GM19193 (cell line): Measurements from ENCODE around the gene ST8SIA6.

Source experiments
- POLR2A ChIP-seq: IDR thresholded peaks from 4 replicates; pipeline ENCODE4 v1.6.1; 2011; ENCODE audit not compliant: insufficient read depth, insufficient read length; ENCODE audit errors: extremely low read depth

Gene ST8SIA6

DNA sequence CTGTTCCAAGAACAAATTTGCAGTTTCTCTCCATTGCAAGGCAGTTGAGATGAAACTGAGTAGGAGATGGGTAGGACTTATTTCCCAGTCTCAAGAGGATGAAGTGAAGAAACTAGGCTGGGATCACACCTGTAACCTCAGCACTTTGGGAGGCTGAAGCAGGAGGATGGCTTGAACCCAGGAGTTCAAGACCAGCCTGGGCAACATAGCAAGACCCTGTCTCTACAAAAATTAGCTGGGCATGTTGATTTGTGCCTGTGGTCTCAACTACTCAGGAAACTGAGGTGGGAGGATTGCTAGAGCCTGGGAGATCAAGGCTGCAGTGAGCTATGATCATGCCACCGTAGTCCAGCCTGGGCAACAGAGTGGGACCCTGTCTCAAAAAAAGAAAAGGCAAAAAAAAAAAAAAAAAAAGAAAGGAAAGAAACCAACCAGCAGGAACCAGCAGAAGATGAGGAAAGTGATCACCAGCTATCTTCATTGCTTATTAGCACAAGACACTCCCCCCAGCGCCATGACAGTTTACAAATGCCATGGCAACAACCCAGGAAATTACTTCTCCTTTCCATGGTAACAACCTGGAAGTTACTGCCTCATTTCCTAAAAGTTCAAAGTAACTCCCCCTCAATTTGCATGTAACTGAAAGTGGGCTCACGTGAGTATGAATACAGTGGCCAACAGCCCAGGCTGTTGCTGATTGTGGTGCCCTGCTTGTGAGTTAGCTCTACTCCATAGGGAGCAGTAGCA is 18.3 kb upstream of the ST8SIA6 start:
- TF ChIP-seq POLR2A: no peak

- TF ChIP-seq POLR2A: no peak
These were observed 15.9 kb upstream of the ST8SIA6 start for GRCh38 chr10:17470246-17470645.

- TF ChIP-seq POLR2A: no peak
These were observed 11.1 kb upstream of the ST8SIA6 start for GRCh38 chr10:17465328-17466125.

DNA sequence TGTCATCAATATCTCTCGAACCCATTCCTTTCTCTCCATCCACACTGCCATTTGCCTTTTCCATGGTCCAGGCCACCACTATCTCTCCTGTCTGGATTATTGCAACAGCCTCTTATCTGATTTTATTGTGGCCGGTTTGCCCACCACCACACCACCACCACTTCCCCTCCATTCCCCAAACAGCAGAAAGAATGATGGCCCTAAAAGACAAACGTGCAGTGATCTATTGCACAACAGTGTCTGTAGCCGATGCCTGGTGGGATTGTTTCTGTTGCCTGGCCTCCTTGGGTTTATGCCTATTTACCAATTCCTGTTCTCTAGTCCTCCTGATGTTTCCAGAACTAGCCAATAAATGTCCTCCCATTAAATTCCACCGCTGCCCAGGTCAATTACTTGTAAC is 10.2 kb upstream of the ST8SIA6 start:
- TF ChIP-seq POLR2A: no peak

GRCh38 chr10:17460756-17461155 is 6.4 kb upstream of the ST8SIA6 start:
- TF ChIP-seq POLR2A: no peak

DNA sequence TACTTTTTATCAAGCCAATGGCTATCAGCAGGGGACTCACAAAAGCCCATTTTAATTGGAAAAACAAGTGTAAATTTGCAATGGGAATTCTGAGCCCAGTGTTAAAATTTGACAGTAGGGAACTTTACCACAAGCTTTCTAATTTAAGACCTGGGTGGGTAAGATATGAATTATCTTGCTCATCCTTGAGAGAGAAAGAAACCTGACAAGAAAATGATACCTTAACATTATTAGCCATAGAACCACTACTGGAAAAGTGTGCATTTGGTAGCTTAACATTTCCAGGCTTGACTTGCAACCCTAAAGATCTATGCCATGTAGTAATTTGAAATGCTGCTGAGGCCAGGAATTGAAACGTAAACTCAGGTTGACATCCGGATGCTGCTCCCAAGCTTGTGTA is 2.7 kb upstream of the ST8SIA6 start:
- no peak for TF ChIP-seq POLR2A

GRCh38 chr10:17456032-17456548 is 1.7 kb upstream of the ST8SIA6 start:
- TF ChIP-seq POLR2A: no peak

DNA sequence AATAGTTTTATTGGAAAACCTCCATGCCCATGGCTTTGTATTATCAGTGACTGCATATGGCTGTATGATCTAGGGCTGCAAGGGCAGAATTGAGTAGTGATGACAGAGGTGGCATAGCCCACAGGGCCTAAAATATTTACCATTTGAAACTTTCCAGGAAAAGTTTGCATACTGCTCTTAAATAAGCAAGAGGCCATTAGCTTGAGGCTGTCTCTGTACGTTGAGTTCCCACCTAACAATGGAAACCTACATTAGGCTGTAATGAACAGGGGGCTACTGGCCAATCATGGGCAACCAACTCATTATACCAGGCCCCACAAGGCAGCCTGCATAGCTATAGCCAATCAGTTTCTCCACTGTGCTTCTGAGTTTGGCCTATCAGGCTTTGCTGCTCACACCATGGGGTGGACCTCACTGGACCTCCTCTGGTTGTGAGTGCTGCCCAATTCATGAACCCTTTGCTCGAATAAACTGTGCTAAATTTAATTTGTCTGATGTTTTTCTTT is 673 bp upstream of the ST8SIA6 start:
- no peak for TF ChIP-seq POLR2A

- no peak for TF ChIP-seq POLR2A
These were observed 863 bp downstream of the ST8SIA6 start for GRCh38 chr10:17453373-17454091.

DNA sequence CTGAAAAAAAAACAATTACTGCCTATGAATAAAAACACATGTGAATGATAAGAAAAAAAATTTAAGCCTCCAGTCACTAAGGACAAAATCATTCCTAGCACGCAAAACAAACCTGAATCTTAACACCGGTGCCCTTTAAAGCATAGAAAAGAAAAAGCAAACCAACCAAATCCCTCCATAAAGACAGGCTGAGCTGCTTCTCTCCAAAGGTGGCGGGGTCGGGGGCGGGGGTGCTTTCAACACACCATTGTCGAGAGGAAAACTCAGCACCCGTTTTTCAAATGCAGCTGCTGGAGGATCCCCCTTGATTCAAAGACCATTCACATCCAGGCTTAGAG is 1.4 kb downstream of the ST8SIA6 start:
- TF ChIP-seq POLR2A: no peak

DNA sequence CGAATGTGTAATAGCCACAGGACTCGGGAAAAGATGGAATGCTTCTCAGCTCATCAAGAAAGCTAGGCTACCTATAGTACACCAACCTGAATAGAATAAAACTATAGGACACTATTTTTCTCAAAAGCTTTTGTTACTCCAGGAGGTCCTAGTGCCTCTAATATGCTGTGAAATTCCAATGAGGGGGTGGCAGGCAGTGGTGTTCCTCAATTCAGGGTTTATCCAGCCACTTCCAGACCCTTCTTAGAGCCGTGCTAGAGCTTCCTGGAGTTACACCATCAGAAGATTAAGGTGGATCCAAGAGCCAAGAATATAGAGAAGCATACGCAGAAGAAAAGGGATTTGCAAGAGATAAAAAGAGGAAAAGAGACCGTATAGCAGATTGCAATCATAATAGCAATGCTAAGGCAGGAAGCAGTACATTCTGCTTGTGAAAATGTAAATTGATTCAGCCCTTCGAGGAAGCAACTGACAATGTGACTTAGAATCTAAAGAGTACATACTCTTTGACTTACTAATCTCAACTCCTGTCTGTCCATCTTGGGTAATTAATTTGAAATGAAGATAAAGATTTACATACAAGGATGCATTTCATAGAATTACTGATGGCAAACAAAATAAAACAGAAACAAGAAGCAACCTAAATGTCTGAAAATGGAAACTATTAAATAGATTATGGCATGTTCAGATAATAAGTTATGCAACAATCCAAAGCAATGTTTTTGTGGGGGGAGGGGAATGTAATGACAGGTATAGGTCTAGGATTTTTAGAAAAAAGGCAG is 2.1 kb downstream of the ST8SIA6 start:
- TF ChIP-seq POLR2A: no peak

DNA sequence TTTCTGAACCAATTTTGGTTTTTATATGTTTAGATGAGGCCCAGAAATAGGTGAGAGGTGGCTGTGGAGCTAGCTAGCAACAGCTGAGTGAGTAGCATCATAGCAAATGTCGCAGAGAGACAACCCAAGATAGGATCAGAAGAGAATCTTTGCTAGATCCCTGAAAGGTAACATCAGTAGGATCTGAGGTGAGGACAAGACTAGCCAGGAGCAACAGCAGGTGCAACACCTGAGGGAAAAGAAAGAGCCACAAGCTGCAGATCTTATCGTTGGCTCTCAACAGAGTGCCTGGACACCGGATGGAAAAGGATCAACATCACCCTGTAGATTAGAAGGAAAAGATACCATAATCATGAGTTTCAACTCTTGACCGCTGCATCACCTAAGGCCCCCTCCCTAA is 4.4 kb downstream of the ST8SIA6 start:
- TF ChIP-seq POLR2A: no peak

- no peak for TF ChIP-seq POLR2A
These were observed 8.9 kb downstream of the ST8SIA6 start for GRCh38 chr10:17445400-17445998.

DNA sequence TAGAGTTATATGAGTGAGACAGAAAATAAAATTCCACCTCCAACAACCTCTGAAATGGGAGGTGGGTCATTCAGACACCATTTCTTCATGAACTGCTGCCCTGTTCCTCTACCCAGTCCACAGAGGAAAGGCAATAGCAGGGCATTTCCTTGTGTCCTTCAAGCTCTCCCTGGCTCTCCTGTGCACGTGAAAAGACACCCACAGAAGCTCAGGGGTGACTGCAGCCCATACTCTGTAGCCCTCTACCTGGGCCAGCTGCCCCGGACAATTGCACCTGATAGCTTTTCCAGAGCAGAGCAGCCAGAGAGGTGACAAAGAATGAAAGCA is 10.0 kb downstream of the ST8SIA6 start:
- no peak for TF ChIP-seq POLR2A

- no peak for TF ChIP-seq POLR2A
These were observed 10.5 kb downstream of the ST8SIA6 start for GRCh38 chr10:17443707-17444387.

DNA sequence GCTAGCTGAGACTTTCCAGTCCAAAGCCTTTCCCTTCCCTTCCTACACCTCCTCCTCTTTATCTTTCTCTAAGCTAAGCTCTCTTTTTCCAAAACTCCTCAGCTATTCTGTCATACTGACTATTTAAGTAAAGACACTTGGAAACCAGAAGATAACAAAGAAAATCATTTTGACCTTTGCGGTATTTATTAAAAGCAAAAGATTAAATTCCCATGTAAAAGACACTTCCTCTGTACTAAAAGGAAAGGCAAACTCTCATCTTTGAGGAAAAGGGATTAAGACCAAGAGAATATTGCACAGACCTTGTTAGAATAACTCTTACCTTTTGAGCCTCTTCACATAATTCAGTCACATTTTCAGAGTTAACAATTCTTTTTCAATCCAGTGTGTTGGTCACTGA is 15.8 kb downstream of the ST8SIA6 start:
- no peak for TF ChIP-seq POLR2A
